GM18519 (cell line): ENCODE measurements around the gene SLC4A1.

Experiments used
- ATAC-seq: cut with Tn5 transposase; IDR thresholded peaks from one replicate; pipeline ENCODE4 v1.9.1; 2021; ENCODE audit warnings: mild to moderate bottlenecking, moderate library complexity; ENCODE audit not compliant: unreplicated experiment, low FRiP score

Gene SLC4A1

GRCh38 chr17:44287651-44288050, 19.7 kb upstream of the SLC4A1 start:
- ATAC-seq, result no peak

GRCh38 chr17:44284024-44284400, 16.1 kb upstream of the SLC4A1 start:
- no peak for ATAC-seq

GRCh38 chr17:44283344-44284023, 15.5 kb upstream of the SLC4A1 start:
- no peak for ATAC-seq

DNA sequence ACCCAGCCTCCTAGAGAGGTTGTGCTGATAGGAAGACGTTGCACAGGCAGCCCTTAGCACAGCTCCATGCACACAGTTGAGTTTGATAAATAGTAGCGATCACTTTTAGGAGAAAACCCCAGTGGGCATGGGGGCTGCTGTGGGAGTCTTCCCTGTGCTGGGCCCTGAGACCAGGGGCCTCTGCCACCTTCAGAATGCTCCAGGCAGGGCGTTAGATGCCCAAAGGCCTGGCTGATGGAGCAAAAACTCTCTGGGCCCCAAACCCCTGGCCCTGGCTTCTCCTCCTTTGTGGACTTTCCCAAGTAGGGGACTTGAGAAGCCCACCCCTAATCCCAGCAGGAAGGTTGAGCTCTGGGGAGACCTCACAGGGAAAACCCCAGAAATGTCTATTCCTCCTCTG, 14.3 kb upstream of the SLC4A1 start:
- ATAC-seq, result no peak

GRCh38 chr17:44281570-44281969, 13.6 kb upstream of the SLC4A1 start:
- no peak for ATAC-seq

- no peak for ATAC-seq
Measured at GRCh38 chr17:44280392-44280937, 12.5 kb upstream of the SLC4A1 start.

GRCh38 chr17:44279666-44280391, 11.9 kb upstream of the SLC4A1 start:
- no peak for ATAC-seq

GRCh38 chr17:44279346-44279665, 11.4 kb upstream of the SLC4A1 start:
- no peak for ATAC-seq

DNA sequence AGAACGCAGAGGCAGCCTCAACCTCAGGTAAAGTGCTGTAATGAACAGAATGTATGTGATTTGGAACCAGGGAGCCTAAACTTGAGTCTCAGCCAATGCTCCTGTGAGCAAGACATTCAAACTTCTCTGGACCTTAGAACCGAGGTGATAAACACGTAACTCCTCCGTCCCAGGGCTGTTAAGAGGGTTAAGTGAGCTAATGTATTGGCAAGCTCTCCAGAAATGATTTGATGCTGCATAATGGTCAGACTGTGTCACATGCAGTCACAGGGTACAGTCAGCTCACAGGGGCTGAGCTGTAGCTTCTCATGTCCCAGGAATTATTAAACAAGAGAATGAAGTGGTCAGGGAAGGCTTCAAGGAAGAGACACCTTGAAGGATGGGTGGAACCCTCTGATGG, 10.0 kb upstream of the SLC4A1 start:
- ATAC-seq, result no peak

DNA sequence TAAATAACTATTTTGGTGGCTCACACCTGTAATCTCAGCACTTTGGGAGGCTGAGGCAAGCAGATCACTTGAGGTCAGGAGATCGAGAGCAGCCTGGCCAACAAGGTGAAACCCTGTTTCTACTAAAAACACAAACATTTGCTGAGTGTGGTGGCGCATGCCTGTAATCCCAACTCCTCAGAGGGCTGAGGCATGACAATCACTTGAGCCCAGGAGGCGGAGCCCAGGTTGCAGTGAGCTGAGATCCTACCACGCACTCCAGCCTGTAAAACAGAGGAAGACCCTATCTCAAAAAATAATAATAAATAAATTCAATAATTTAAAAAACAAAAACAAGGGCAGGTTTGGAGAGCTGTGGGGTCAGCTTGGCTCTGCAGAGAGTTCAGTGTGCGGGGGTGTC, 5.7 kb upstream of the SLC4A1 start:
- ATAC-seq, result no peak

- ATAC-seq, result no peak
Measured at GRCh38 chr17:44272954-44273353, 5.0 kb upstream of the SLC4A1 start.

GRCh38 chr17:44272321-44272951, 4.5 kb upstream of the SLC4A1 start:
- no peak for ATAC-seq

DNA sequence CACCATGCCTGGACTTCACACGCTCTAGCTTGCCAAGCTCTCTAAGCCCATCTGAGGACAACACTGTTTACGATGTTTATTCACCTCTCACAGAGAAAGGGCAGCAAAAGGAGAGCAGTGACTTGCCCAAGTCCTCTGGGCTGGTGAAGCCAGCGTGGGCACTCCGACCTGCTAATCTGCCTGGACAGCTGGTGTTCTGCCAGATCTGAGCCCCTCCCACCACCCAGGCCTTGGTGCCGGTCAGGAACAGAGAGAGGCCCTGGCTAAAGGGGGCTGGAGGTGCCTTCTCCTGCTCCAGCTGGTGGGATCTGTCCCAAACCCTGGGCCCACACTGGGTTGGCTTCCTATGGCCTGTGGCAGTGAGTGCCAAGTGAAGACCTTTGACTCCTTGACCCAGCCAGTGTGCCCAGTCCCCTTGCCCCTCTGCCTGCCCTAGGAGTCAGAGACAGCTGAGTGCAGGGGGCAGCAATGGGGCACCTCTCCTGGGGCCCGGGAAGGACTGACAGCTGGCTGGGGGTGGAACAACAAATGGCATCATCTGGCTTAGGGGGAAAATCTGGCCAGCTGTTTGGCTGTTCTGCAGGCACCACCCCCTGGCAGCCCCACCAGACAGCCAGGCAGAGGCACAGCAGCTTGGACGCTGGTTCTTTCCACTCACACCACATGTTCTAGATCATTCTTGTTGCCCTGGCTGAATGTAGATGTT, 1.8 kb upstream of the SLC4A1 start:
- no peak for ATAC-seq

DNA sequence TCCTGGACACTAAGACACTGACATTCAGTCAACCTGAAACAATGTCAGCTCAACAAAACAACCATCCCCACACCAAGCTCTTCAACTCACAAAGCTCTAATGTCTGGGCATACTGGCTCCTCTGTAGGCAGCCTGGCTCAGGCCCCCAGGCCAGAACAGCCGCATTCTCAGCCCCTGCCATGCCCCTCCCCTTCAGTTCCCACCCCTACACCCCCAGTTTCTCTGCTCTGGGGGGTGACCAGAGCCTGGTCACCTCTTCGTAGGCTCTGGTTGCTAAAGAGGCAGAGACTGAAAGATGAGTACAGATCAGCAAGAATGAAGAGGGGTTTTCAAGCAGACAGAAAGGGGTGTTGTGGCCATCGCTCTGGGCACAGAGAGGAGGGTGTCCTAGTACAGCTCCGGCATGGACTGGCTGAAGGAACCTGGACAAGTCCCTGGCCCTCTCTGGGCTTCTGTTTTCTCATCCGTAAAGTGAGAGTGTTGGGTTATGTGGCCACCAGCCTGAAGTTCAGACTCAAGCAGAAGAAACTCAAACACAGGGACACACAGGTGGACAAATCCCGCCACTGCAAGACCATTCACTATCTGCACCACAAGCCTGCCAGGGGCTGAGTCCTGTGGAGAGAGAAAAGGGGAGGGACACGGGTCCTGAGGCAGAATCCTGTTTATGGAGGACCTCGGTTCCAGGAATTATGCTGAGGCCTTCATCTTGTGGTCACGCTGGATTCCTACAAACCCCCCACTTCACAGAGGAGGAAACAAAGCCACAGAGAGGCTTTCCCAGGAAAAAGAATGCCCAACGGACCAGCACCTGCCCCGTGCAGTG, 987 bp upstream of the SLC4A1 start:
- no peak for ATAC-seq

- ATAC-seq, result no peak
Measured at GRCh38 chr17:44267165-44267455, 825 bp downstream of the SLC4A1 start.

- ATAC-seq, result no peak
Measured at GRCh38 chr17:44266402-44267164, 1.4 kb downstream of the SLC4A1 start.

GRCh38 chr17:44263345-44263902, 4.5 kb downstream of the SLC4A1 start:
- ATAC-seq, result no peak

GRCh38 chr17:44262654-44263225, 5.2 kb downstream of the SLC4A1 start:
- no peak for ATAC-seq

DNA sequence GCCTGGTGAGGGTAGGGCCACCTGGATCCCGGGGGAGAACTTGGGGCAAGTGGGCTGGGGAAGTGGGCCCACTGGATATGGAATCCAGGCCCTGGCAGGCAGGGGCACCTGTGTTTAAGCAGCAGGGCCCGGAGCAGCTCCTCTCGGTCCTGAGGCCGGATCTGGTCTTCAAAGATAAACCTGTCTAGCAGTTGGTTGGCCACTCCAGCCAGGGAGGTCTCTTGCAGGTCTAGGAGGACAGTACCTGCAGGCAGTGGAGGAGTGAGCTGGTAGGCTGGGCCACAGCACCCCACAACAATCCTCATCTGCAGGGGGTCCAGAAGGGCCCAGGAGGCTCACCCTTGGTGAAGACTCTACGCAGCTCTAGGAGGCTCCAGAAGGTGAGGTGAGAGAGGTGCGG, 7.6 kb downstream of the SLC4A1 start:
- no peak for ATAC-seq
